Tibial nerve (tissue), 4 donors: ENCODE data around the gene CD151. TPM values are rescaled to one million over a fixed set of nuclear protein-coding genes. Genes with fewer than 3 reads are reported as not detected.

ENCODE experiments used
- DNase-seq, 2 donors: peaks; one replicate each; pipeline ENCODE4 v3.0.0-alpha.2; 2019; ENCODE audit warnings: low spot score in 2 of 2
- H3K27ac ChIP-seq, 4 donors: fragments of 200-600 bp; sonication (generic) in 3 of 4; one replicate each; pipeline ENCODE4 v1.5.1; 2017 to 2019; ENCODE audit warnings: mild to moderate bottlenecking in 1 of 4
- H3K27me3 ChIP-seq, 2 donors: fragments of 200-600 bp; sonication (generic) in 1 of 2; one replicate each; pipeline versions ENCODE4 v1.5.1 to v1.6.0; 2017 to 2019
- H3K36me3 ChIP-seq, 3 donors: fragments of 200-600 bp; sonication (generic); one replicate each; pipeline ENCODE4 v1.5.1; 2018 to 2019
- H3K4me1 ChIP-seq, 4 donors: fragments of 200-600 bp; sonication (generic) in 3 of 4; one replicate each; pipeline ENCODE4 v1.5.1; 2017 to 2019
- H3K4me3 ChIP-seq, 4 donors: fragments of 200-600 bp; sonication (generic) in 3 of 4; one replicate each; pipeline ENCODE4 v1.5.1; 2017 to 2019; ENCODE audit warnings: mild to moderate bottlenecking in 1 of 4, moderate library complexity in 1 of 4
- H3K9me3 ChIP-seq, 4 donors: fragments of 200-600 bp; sonication (generic) in 3 of 4; one replicate each; pipeline ENCODE4 v1.5.1; 2017 to 2019
- CTCF ChIP-seq, 5 experiments: fragments of 200-600 bp in 3 of 5; fragments of 450-650 bp in 2 of 5; sonication (generic) in 3 of 5; IDR thresholded peaks; one replicate each; pipeline ENCODE4 v1.5.1; 2016 to 2019; ENCODE audit warnings: antibody characterized with exemption in 5 of 5, mild to moderate bottlenecking in 3 of 5, moderate library complexity in 2 of 5
- EP300 ChIP-seq, 2 donors: sonication (generic); formaldehyde crosslinking; IDR thresholded peaks; one replicate each; pipeline ENCODE4 v1.6.1; 2017; ENCODE audit warnings: antibody characterized with exemption in 2 of 2, mild to moderate bottlenecking in 1 of 2
- POLR2A ChIP-seq, 2 donors: fragments of 450-650 bp; IDR thresholded peaks; one replicate each; pipeline ENCODE4 v1.6.1; 2017; ENCODE audit warnings: antibody characterized with exemption in 2 of 2, mild to moderate bottlenecking in 2 of 2, moderate library complexity in 2 of 2
- WGBS, 2 donors: methylation state at CpG; one replicate each; pipeline ENCODE4 v1.1.5; 2018; 5-methylcytosine and 5-hydroxymethylcytosine counted together
- total RNA-seq, 4 donors: library from RNA; depleted of rRNA; stranded (reverse); fragments of >200 nt; gene quantifications; one replicate each; pipeline ENCODE4 v1.1.0, GENCODE V29; 2016

CD151 gene
- total RNA-seq, 4 donors from 2014 or later: 264 to 309 (median 281) TPM

GRCh38 chr11:829847-830294 lies 2.9 kb upstream of the CD151 start:
- Histone ChIP-seq H3K4me1 (peaks cover 0 to 79% (median 60%) of the 10 kb centered on the region in 4 donors), H3K36me3 (peaks cover 0 to 11% (median 6%) of the 10 kb centered on the region in 3 donors), H3K27me3 (peaks cover 0 to 59% of the 10 kb centered on the region in 2 donors), H3K27ac (peak overlapping the region in 3 of 4 donors; percentile 2 to 32 (median 28)), H3K9me3 (no peaks in the 10 kb centered on the region), H3K4me3 (peak overlapping the region; percentile 20 to 44 (median 28))
- no peak for DNase-seq
- WGBS, 2 donors: 3 to 12% methylated on average over 17 to 39 of the region's 39 CpGs
- TF ChIP-seq EP300 (IDR thresholded peaks at IDR 0.05) (no peak), CTCF (IDR thresholded peaks at IDR 0.05) (no peak), POLR2A (IDR thresholded peaks at IDR 0.05) (peak in 1 of 2 donors; percentile 32)

- WGBS, 2 donors: 2 to 9% methylated on average over 42 to 56 of the region's 78 CpGs
- Histone ChIP-seq H3K27ac (peak overlapping the region in 2 of 4 donors; percentile 5 to 93), H3K4me1 (peaks cover 0 to 86% (median 66%) of the 10 kb centered on the region in 4 donors), H3K27me3 (peaks cover 0 to 57% of the 10 kb centered on the region in 2 donors), H3K9me3 (no peaks in the 10 kb centered on the region), H3K36me3 (peaks cover 0 to 4% (median 0%) of the 10 kb centered on the region in 3 donors), H3K4me3 (peak overlapping the region; percentile 20 to 44 (median 28))
- DNase-seq: no peak
- TF ChIP-seq EP300 (IDR thresholded peaks at IDR 0.05): no peak
- TF ChIP-seq CTCF (IDR thresholded peaks at IDR 0.05): no peak
- no peak for TF ChIP-seq POLR2A (IDR thresholded peaks at IDR 0.05)
These were observed 2.2 kb upstream of the CD151 start for GRCh38 chr11:830295-831117.

GRCh38 chr11:831118-831864 lies 1.5 kb upstream of the CD151 start:
- 53 to 70% methylated on average over 22 to 29 of the region's 31 CpGs for WGBS, 2 donors
- no peak for DNase-seq
- Histone ChIP-seq H3K27ac (peak overlapping the region in 2 of 4 donors; percentile 5 to 93), H3K4me1 (peaks cover 0 to 92% (median 66%) of the 10 kb centered on the region in 4 donors), H3K36me3 (peaks cover 0 to 7% (median 0%) of the 10 kb centered on the region in 3 donors), H3K27me3 (peaks cover 0 to 49% of the 10 kb centered on the region in 2 donors), H3K9me3 (no peaks in the 10 kb centered on the region), H3K4me3 (peak overlapping the region in 1 of 4 donors; percentile 22)
- TF ChIP-seq EP300 (IDR thresholded peaks at IDR 0.05) (no peak), POLR2A (IDR thresholded peaks at IDR 0.05) (no peak), CTCF (IDR thresholded peaks at IDR 0.05) (no peak)

- Histone ChIP-seq H3K9me3 (no peaks in the 10 kb centered on the region), H3K4me3 (peak overlapping the region; percentile 33 to 87 (median 85)), H3K36me3 (peaks cover 0 to 15% (median 0%) of the 10 kb centered on the region in 3 donors), H3K27ac (peak overlapping the region in 3 of 4 donors; percentile 70 to 93 (median 90)), H3K27me3 (peaks cover 0 to 43% of the 10 kb centered on the region in 2 donors), H3K4me1 (peaks cover 0 to 92% (median 63%) of the 10 kb centered on the region in 4 donors)
- WGBS, 2 donors: 66 to 72% methylated on average over 18 to 20 of the region's 23 CpGs
- no peak for TF ChIP-seq POLR2A (IDR thresholded peaks at IDR 0.05)
- DNase-seq: no peak
These were observed 707 bp upstream of the CD151 start for GRCh38 chr11:831961-832528.

GRCh38 chr11:833114-833791 lies 501 bp downstream of the CD151 start:
- DNase-seq: no peak
- Histone ChIP-seq H3K4me3 (peak overlapping the region; percentile 67 to 87 (median 85)), H3K4me1 (peaks cover 0 to 87% (median 53%) of the 10 kb centered on the region in 4 donors), H3K9me3 (no peaks in the 10 kb centered on the region), H3K27ac (peak overlapping the region; percentile 88 to 93 (median 90)), H3K36me3 (peaks cover 0 to 27% (median 0%) of the 10 kb centered on the region in 3 donors), H3K27me3 (peaks cover 0 to 33% of the 10 kb centered on the region in 2 donors)
- TF ChIP-seq POLR2A (IDR thresholded peaks at IDR 0.05): peak in 1 of 2 donors; percentile 28
- no peak for TF ChIP-seq EP300 (IDR thresholded peaks at IDR 0.05)
- peak in 1 of 5 experiments; percentile 4 for TF ChIP-seq CTCF (IDR thresholded peaks at IDR 0.05)
- WGBS, 2 donors: 0% methylated on average over 38 of the region's 55 CpGs; no CpG with 5 or more reads in 1 of the 2 donors
